OCI-LY1 (cell line): ENCODE results near the gene ZG16B.

Experiments
- H2AFZ ChIP-seq: fragments of 200-600 bp; sonication (generic), shearing (Covaris generic); 2 replicates; pipeline ENCODE4 v1.6.0; 2014; ENCODE audit warnings: antibody characterized with exemption, mild to moderate bottlenecking, low read length
- H3F3A ChIP-seq: fragments of 200-600 bp; sonication (generic), shearing (Covaris generic); 2 replicates; pipeline ENCODE4 v1.6.0; 2014; ENCODE audit warnings: mild to moderate bottlenecking, antibody characterized with exemption, low read length, moderate library complexity; ENCODE audit not compliant: insufficient read depth
- H3K27ac ChIP-seq: fragments of 200-600 bp; sonication (generic); 2 replicates; pipeline ENCODE4 v1.5.1; 2014; ENCODE audit warnings: low read length, mixed run types, mild to moderate bottlenecking, low read depth; ENCODE audit not compliant: poor library complexity, severe bottlenecking
- H3K27me3 ChIP-seq: fragments of 200-600 bp; sonication (generic); 2 replicates; pipeline ENCODE4 v1.6.0; 2014; ENCODE audit warnings: antibody characterized with exemption, mild to moderate bottlenecking, low read length, moderate library complexity; ENCODE audit not compliant: insufficient read depth
- H3K36me3 ChIP-seq: fragments of 200-600 bp; sonication (generic); 2 replicates; pipeline ENCODE4 v1.6.1; 2014; ENCODE audit warnings: mild to moderate bottlenecking, antibody characterized with exemption, low read length, moderate library complexity, mixed read lengths; ENCODE audit not compliant: insufficient read depth
- H3K4me1 ChIP-seq: fragments of 200-600 bp; sonication (generic); 2 replicates; pipeline ENCODE4 v1.5.1; 2014; ENCODE audit warnings: mild to moderate bottlenecking, low read length, moderate library complexity; ENCODE audit not compliant: insufficient read depth, severe bottlenecking
- H3K4me2 ChIP-seq: fragments of 200-600 bp; sonication (generic), shearing (Covaris generic); 2 replicates; pipeline ENCODE4 v1.6.1; 2014; ENCODE audit warnings: low read length
- H3K4me3 ChIP-seq: fragments of 200-600 bp; sonication (generic); 2 replicates; pipeline ENCODE4 v1.5.1; 2014; ENCODE audit warnings: low read length, low read depth, mild to moderate bottlenecking, mixed read lengths; ENCODE audit not compliant: poor library complexity, severe bottlenecking
- H3K79me2 ChIP-seq: fragments of 200-600 bp; shearing (Covaris generic); 2 replicates; pipeline ENCODE4 v1.6.1; 2016; ENCODE audit warnings: mixed run types, low read length, mixed read lengths; ENCODE audit not compliant: insufficient read depth
- H3K9ac ChIP-seq: fragments of 200-600 bp; sonication (generic), shearing (Covaris generic); 2 replicates; pipeline ENCODE4 v1.6.1; 2014; ENCODE audit warnings: mild to moderate bottlenecking, low read length, mixed read lengths
- H3K9me2 ChIP-seq: fragments of 200-600 bp; sonication (generic), shearing (Covaris generic); 2 replicates; pipeline ENCODE4 v1.6.1; 2014; ENCODE audit warnings: low read depth, mild to moderate bottlenecking, low read length, mixed read lengths
- H3K9me3 ChIP-seq: fragments of 200-600 bp; shearing (Covaris generic); 2 replicates; pipeline ENCODE4 v1.6.1; 2014; ENCODE audit warnings: low read length, mixed read lengths
- H4K20me1 ChIP-seq: fragments of 200-600 bp; sonication (generic), shearing (Covaris generic); 2 replicates; pipeline ENCODE4 v1.6.0; 2016; ENCODE audit warnings: mild to moderate bottlenecking, low read length; ENCODE audit not compliant: insufficient read depth
- EZH2 ChIP-seq: fragments of 200-600 bp; sonication (generic), shearing (Covaris generic); IDR thresholded peaks from 2 replicates; pipeline ENCODE4 v1.8.0; 2017; ENCODE audit warnings: borderline replicate concordance, mixed run types, mild to moderate bottlenecking, antibody characterized with exemption, low read length, moderate library complexity, mixed read lengths
- TF ChIP-seq, protein P1 (sequence below): fragments of 200-600 bp; sonication (generic), shearing (Covaris generic); IDR thresholded peaks from 2 replicates; pipeline ENCODE4 v1.5.1; 2017; ENCODE audit warnings: mild to moderate bottlenecking, antibody characterized with exemption, low read length, moderate library complexity, mixed read lengths

ZG16B gene

GRCh38 chr16:2815299-2815771, 14.8 kb upstream of the ZG16B start:
- no peaks in the 10 kb centered on the region for H3K4me1 ChIP-seq
- 0 out of 2 replicates have a peak, but pooled peaks cover 4% of the 10 kb centered on the region for H3K27me3 ChIP-seq
- no peak overlapping the region for H3K9ac ChIP-seq
- H3K79me2 ChIP-seq: no peaks in the 10 kb centered on the region
- H3K4me2 ChIP-seq: no peak overlapping the region
- no peak overlapping the region for H2AFZ ChIP-seq
- no peaks in the 10 kb centered on the region for H4K20me1 ChIP-seq
- H3F3A ChIP-seq: no peaks in the 10 kb centered on the region
- TF ChIP-seq, protein P1, sequence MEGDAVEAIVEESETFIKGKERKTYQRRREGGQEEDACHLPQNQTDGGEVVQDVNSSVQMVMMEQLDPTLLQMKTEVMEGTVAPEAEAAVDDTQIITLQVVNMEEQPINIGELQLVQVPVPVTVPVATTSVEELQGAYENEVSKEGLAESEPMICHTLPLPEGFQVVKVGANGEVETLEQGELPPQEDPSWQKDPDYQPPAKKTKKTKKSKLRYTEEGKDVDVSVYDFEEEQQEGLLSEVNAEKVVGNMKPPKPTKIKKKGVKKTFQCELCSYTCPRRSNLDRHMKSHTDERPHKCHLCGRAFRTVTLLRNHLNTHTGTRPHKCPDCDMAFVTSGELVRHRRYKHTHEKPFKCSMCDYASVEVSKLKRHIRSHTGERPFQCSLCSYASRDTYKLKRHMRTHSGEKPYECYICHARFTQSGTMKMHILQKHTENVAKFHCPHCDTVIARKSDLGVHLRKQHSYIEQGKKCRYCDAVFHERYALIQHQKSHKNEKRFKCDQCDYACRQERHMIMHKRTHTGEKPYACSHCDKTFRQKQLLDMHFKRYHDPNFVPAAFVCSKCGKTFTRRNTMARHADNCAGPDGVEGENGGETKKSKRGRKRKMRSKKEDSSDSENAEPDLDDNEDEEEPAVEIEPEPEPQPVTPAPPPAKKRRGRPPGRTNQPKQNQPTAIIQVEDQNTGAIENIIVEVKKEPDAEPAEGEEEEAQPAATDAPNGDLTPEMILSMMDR: no peak
- no peak for TF ChIP-seq EZH2
- no peaks in the 10 kb centered on the region for H3K36me3 ChIP-seq
- H3K9me3 ChIP-seq: no peaks in the 10 kb centered on the region
- H3K9me2 ChIP-seq: no peaks in the 10 kb centered on the region
- H3K27ac ChIP-seq: no peak overlapping the region
- H3K4me3 ChIP-seq: no peak overlapping the region

- Histone ChIP-seq H3K36me3 (no peaks in the 10 kb centered on the region), H3K27ac (no peak within 1 kb of the TSS), H3F3A (no peaks in the 10 kb centered on the region), H3K4me1 (no peaks in the 10 kb centered on the region), H3K9me2 (no peaks in the 10 kb centered on the region), H2AFZ (no peak within 1 kb of the TSS), H3K9me3 (no peaks in the 10 kb centered on the region), H4K20me1 (no peaks in the 10 kb centered on the region), H3K9ac (no peak within 1 kb of the TSS), H3K27me3 (peaks cover 6% of the 10 kb centered on the region; the same call in 1 of the 2 replicates), H3K4me2 (no peak within 1 kb of the TSS), H3K79me2 (no peaks in the 10 kb centered on the region), H3K4me3 (no peak within 1 kb of the TSS)
- TF ChIP-seq EZH2: no peak
- TF ChIP-seq, protein P1: peak; percentile 30; the same call in 1 of the 2 replicates
Measured at GRCh38 chr16:2816751-2817339, 13.3 kb upstream of the ZG16B start, which contains the start of gene PRSS21. PRSS21 (plus strand) TSS chr16:2817237; CDS start chr16:2817269, 32 bp downstream.

DNA sequence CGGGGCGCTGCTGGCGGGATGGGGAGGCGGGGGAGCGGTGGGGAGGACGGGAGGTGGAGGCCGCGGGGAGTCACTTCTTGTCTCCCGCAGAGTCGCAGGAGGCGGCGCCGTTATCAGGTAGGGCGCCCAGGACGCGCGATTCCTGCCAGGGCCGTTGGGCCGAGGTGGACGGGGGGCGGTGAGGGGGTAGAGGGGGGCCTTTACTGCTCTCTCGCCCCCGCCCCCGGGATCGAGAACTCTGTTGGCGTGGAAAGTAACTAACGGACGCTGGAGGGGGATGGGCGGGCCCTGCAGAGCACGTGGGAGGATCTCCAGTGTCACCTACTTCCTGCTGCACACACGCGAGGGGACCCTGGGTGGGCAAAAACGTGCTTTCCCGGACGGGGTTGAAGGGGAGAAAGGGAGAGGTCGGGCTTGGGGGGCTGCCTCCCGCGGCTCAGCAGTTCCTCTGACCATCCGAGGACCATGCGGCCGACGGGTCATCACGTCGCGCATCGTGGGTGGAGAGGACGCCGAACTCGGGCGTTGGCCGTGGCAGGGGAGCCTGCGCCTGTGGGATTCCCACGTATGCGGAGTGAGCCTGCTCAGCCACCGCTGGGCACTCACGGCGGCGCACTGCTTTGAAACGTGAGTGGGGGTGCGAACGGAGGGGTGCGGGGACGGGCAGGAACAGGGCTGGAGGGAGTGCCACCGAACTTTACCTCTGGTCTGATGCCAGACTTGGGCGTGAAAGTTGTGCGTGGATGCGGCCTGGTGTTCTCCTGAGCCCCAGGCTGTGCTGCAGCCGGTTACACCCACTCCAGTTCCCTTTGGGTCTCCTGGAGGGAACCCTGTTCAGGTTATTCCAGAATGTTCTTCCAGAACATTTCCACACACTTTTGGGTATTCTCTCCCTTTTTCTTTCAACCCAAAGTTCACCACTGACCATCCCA, 12.5 kb upstream of the ZG16B start:
- Histone ChIP-seq H3K36me3 (no peaks in the 10 kb centered on the region), H3K9me2 (no peaks in the 10 kb centered on the region), H3F3A (no peaks in the 10 kb centered on the region), H3K4me2 (no peak overlapping the region), H4K20me1 (no peaks in the 10 kb centered on the region), H3K27me3 (peaks cover 4% of the 10 kb centered on the region; the same call in 1 of the 2 replicates), H3K27ac (no peak overlapping the region), H3K9me3 (no peaks in the 10 kb centered on the region), H3K4me1 (no peaks in the 10 kb centered on the region), H3K9ac (no peak overlapping the region), H3K4me3 (no peak overlapping the region), H3K79me2 (no peaks in the 10 kb centered on the region), H2AFZ (no peak overlapping the region)
- no peak for TF ChIP-seq EZH2
- TF ChIP-seq, protein P1: no peak
